Mesothelial cell of epicardium (in vitro differentiated cells): Measurements from ENCODE around the gene COL23A1. TPM values are rescaled to one million over a fixed set of nuclear protein-coding genes. Genes with fewer than 3 reads are reported as not detected.

Experiments
- DNase-seq, 2 experiments: peaks; one replicate each; pipeline ENCODE4 v3.0.0; 2021; ENCODE audit warnings: low spot score in 2 of 2; ENCODE audit not compliant: unreplicated experiment in 2 of 2
- H3K27ac Mint-ChIP-seq: 2 replicates; pipeline ENCODE4 v1.8.0; 2021; ENCODE audit warnings: mixed read lengths
- H3K27me3 Mint-ChIP-seq: 2 replicates; pipeline ENCODE4 v1.8.0; 2021; ENCODE audit warnings: low read depth, mixed read lengths
- H3K36me3 Mint-ChIP-seq: 2 replicates; pipeline ENCODE4 v1.8.0; 2021; ENCODE audit warnings: mixed read lengths
- H3K4me1 Mint-ChIP-seq: 2 replicates; pipeline ENCODE4 v1.8.0; 2021; ENCODE audit warnings: mixed read lengths
- H3K4me3 Mint-ChIP-seq: 2 replicates; pipeline ENCODE4 v1.8.0; 2021; ENCODE audit warnings: mild to moderate bottlenecking, moderate library complexity, mixed read lengths
- H3K9me3 Mint-ChIP-seq: 2 replicates; pipeline ENCODE4 v1.8.0; 2021; ENCODE audit warnings: mixed read lengths
- total RNA-seq: library from RNA; stranded (reverse); gene quantifications from 3 replicates; pipeline ENCODE4 v1.2.1, GENCODE V29; 2021
- TF ChIP-seq, protein P1 (sequence below): fragments of 200-600 bp; sonication (generic); IDR thresholded peaks from one replicate; pipeline ENCODE4 v1.5.0; 2021; ENCODE audit warnings: antibody characterized with exemption; ENCODE audit not compliant: unreplicated experiment

Gene COL23A1
- total RNA-seq, 1 donor from 2014 or later, result 13.6 TPM

DNA sequence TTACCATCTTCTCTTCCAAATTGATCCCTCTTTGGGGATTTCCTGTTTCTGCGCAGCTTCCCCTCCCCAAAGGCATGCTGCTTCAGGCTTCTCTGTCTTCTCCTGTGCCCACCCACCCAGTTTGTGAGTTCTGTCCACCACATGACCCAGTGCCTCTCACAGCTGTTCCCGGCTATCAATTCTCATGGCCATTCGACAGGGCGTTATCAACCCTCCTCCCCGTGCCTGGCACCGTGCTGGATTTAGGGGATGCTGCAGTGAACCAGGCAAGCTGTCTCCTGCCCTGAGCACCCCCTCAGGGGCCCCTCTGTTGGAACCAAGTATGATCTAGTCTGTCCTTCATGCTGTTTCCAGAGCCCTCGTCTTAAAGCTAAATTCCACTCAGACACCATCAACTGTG is 38.7 kb downstream of the COL23A1 start:
- H3K4me1 Mint-ChIP-seq, result peaks cover 28% of the 10 kb centered on the region
- H3K36me3 Mint-ChIP-seq, result no peaks in the 10 kb centered on the region
- peaks cover 3% of the 10 kb centered on the region for H3K27me3 Mint-ChIP-seq
- TF ChIP-seq, protein P1, sequence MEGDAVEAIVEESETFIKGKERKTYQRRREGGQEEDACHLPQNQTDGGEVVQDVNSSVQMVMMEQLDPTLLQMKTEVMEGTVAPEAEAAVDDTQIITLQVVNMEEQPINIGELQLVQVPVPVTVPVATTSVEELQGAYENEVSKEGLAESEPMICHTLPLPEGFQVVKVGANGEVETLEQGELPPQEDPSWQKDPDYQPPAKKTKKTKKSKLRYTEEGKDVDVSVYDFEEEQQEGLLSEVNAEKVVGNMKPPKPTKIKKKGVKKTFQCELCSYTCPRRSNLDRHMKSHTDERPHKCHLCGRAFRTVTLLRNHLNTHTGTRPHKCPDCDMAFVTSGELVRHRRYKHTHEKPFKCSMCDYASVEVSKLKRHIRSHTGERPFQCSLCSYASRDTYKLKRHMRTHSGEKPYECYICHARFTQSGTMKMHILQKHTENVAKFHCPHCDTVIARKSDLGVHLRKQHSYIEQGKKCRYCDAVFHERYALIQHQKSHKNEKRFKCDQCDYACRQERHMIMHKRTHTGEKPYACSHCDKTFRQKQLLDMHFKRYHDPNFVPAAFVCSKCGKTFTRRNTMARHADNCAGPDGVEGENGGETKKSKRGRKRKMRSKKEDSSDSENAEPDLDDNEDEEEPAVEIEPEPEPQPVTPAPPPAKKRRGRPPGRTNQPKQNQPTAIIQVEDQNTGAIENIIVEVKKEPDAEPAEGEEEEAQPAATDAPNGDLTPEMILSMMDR, result no peak
- no peak overlapping the region for H3K27ac Mint-ChIP-seq
- H3K4me3 Mint-ChIP-seq, result no peak overlapping the region
- DNase-seq, result no peak
- no peaks in the 10 kb centered on the region for H3K9me3 Mint-ChIP-seq

DNA sequence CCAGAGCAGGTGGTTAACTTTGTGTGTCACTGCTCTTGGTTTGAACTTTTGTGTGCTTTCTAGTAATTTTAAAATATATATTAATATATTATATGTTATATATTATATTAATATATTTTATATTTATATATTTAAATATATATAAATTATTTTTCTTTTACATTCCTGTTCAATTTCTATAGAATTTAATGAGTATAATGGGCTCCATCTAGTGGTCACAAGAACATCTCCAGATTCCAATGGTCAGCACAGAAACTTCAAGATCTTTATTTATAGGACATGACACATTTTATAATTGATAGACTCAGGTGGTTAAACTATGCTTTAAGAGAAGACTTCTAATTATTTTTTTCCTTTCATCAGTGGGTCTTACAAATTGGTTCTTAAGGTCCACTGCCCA is 39.1 kb downstream of the COL23A1 start:
- Mint-ChIP-seq H3K4me3 (no peak overlapping the region), H3K27me3 (peaks cover 3% of the 10 kb centered on the region), H3K4me1 (peaks cover 28% of the 10 kb centered on the region), H3K9me3 (no peaks in the 10 kb centered on the region), H3K36me3 (no peaks in the 10 kb centered on the region), H3K27ac (no peak overlapping the region)
- DNase-seq, result no peak
- TF ChIP-seq, protein P1, result peak; percentile 52

DNA sequence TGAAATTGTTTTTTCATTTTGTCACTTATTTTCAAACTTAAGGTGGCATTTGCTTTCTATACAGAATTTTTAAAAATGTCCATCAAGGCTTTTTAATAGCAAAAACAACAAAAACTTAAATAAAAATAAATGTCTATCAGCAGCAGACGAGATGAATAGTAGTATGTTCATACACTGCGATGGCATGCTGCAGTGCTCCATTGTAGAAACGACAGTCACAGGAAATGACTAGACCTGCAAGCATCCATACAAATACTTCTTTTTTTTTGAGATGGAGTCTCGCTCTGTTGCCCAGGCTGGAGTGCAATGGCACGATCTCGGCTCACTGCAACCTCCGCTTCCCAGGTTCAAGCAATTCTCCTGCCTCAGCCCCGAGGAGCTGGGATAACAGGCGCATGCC is 41.4 kb downstream of the COL23A1 start:
- no peak overlapping the region for H3K4me3 Mint-ChIP-seq
- no peaks in the 10 kb centered on the region for H3K9me3 Mint-ChIP-seq
- peaks cover 28% of the 10 kb centered on the region for H3K4me1 Mint-ChIP-seq
- peak overlapping the region; percentile 37 for H3K27ac Mint-ChIP-seq
- TF ChIP-seq, protein P1, result no peak
- peaks cover 2% of the 10 kb centered on the region for H3K27me3 Mint-ChIP-seq
- no peaks in the 10 kb centered on the region for H3K36me3 Mint-ChIP-seq
- no peak for DNase-seq

DNA sequence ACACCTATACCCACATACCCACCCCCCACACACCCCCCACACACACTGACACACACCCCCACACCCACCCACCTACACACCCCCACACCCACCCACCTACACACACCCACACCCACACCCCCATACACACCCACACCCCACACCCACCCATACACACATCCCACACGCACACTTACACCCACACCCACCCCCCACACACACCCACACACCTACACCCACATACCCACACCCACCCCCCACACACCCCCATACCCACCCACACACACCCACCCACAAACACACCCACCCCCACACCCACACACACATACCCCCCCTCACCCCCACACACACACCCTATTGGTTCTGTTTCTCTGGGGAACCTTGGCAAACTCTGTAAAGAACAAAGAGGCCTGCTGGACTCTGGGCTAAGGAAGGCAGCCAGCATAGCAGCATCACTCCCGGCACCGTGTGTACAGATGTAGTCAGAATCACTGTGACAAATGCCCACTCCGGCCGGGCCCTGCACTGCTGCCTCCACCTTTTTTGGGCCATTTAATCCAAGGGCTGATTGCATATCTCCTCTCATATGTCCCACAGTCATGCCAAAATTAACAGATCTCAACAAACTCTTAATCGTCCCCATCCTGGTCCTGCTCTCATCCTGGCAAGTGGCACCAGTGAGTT is 42.3 kb downstream of the COL23A1 start:
- H3K4me3 Mint-ChIP-seq, result no peak overlapping the region
- no peaks in the 10 kb centered on the region for H3K9me3 Mint-ChIP-seq
- H3K27ac Mint-ChIP-seq, result no peak overlapping the region
- peaks cover 30% of the 10 kb centered on the region for H3K4me1 Mint-ChIP-seq
- no peak for DNase-seq
- H3K36me3 Mint-ChIP-seq, result no peaks in the 10 kb centered on the region
- H3K27me3 Mint-ChIP-seq, result no peaks in the 10 kb centered on the region
- TF ChIP-seq, protein P1, result no peak

DNA sequence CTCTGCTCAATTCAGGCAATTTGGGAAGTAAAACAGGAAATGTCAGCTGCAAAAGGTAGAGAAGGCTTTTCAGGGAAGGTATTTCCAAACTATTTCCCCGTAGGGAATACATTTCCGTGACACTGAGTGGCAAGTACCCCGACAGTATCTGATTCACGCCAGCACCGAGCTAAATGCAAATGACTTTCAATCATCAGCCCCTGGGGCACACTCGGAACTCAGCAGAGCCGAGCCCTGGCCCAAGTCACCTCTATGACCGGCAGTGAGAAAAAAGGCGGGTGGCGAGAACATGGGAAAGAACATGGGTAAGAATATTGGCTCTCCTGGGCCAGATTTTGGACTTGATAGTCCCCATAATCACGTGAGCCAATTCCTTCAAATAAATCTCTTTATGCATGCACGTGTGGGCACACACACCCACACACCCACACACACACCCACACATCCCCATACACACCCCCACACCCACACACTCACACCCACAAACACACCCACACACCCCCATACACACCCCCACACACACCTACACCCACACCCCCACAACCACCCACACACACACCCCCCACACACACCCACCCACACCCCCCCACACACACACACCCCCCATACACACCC is 43.0 kb downstream of the COL23A1 start:
- no peak for DNase-seq
- no peak overlapping the region for H3K27ac Mint-ChIP-seq
- peaks cover 37% of the 10 kb centered on the region for H3K4me1 Mint-ChIP-seq
- no peaks in the 10 kb centered on the region for H3K27me3 Mint-ChIP-seq
- no peak overlapping the region for H3K4me3 Mint-ChIP-seq
- TF ChIP-seq, protein P1, result no peak
- H3K9me3 Mint-ChIP-seq, result no peaks in the 10 kb centered on the region
- H3K36me3 Mint-ChIP-seq, result no peaks in the 10 kb centered on the region
